ENCODE measurements around the gene PGAP3.

PGAP3 gene

GRCh38 chr17:39632153-39632941, 55.5 kb downstream of the PGAP3 start:
- intact Hi-C loops (cut with DNase I), result loop anchor here (5.0 kb wide), 1 partner anchor 35 kb away; the partner anchor contains the start of genes PNMT and TCAP
- DNase-seq, result peak; percentile 41 to 89 (median 72)

- DNase-seq, result no peak
- intact Hi-C loops (cut with DNase I), result loop anchor here (5.0 kb wide), 1 partner anchor 36 kb away; the partner anchor contains the start of genes PNMT and TCAP
Measured at GRCh38 chr17:39631403-39631802, 56.5 kb downstream of the PGAP3 start.

GRCh38 chr17:39629898-39630297, 58.0 kb downstream of the PGAP3 start:
- intact Hi-C loops (cut with DNase I), result loop anchor here (5.0 kb wide), 1 partner anchor 37 kb away; the partner anchor contains the start of genes PNMT and TCAP
- DNase-seq, result no peak

- intact Hi-C loops (cut with DNase I), result no loop called here
- no peak for DNase-seq
Measured at GRCh38 chr17:39629494-39629880, 58.4 kb downstream of the PGAP3 start.

GRCh38 chr17:39628655-39629493, 59.0 kb downstream of the PGAP3 start:
- intact Hi-C loops (cut with DNase I), result no loop called here
- peak in 1 of 42 donors; percentile 34 for DNase-seq

- intact Hi-C loops (cut with DNase I), result no loop called here
- DNase-seq, result no peak
Measured at GRCh38 chr17:39627712-39628516, 59.9 kb downstream of the PGAP3 start.

- DNase-seq, result no peak
- intact Hi-C loops (cut with DNase I), result no loop called here
Measured at GRCh38 chr17:39627047-39627711, 60.7 kb downstream of the PGAP3 start.

GRCh38 chr17:39626171-39627046, 61.4 kb downstream of the PGAP3 start, which contains the start of gene PPP1R1B:
Gene PPP1R1B, plus strand, starts transcription at chr17:39626952. Its CDS starts 441 bp downstream, at chr17:39627393.
- intact Hi-C loops (cut with DNase I), result no loop called here
- DNase-seq, result peak; percentile 36 to 91 (median 78)

GRCh38 chr17:39625198-39625785, 62.6 kb downstream of the PGAP3 start:
- intact Hi-C loops (cut with DNase I), result no loop called here

GRCh38 chr17:39624313-39624712, 63.5 kb downstream of the PGAP3 start:
- intact Hi-C loops (cut with DNase I), result loop anchor here (5.0 kb wide), 1 partner anchor 48 kb away; no protein-coding TSS in a partner anchor
- peak in 23 of 42 donors; percentile 35 to 83 (median 62) for DNase-seq

More at GRCh38 chr17:39625198-39625785, 62.6 kb downstream of the PGAP3 start:
- DNase-seq, result no peak

- intact Hi-C loops (cut with DNase I), result loop anchor here (5.0 kb wide), 1 partner anchor 49 kb away; no protein-coding TSS in a partner anchor
- DNase-seq, result peak; percentile 73 to 96 (median 92)
Measured at GRCh38 chr17:39623356-39623950, 64.4 kb downstream of the PGAP3 start.

- intact Hi-C loops (cut with DNase I), result loop anchor here (5.0 kb wide), 1 partner anchor 50 kb away; no protein-coding TSS in a partner anchor
- DNase-seq, result no peak
Measured at GRCh38 chr17:39622380-39623006, 65.4 kb downstream of the PGAP3 start.

- peak; percentile 80 to 97 (median 91) for DNase-seq
- intact Hi-C loops (cut with DNase I), result loop anchor here (2.0 to 5.0 kb wide), 2 partner anchors 51 to 131 kb away; no protein-coding TSS in a partner anchor
Measured at GRCh38 chr17:39621523-39622379, 66.1 kb downstream of the PGAP3 start.

Measured in head of caudate nucleus (tissue), 42 donors.